GM12875 (cell line): Measurements from ENCODE around the gene S1PR3.

ENCODE experiments used
- H3K4me3 ChIP-seq: one replicate; pipeline ENCODE4 v1.5.1; 2011; ENCODE audit warnings: low read depth, low read length, control low read depth
- TF ChIP-seq, protein P1 (sequence below): IDR thresholded peaks from 2 replicates; pipeline ENCODE4 v1.5.1; 2011; ENCODE audit warnings: low read depth, mild to moderate bottlenecking, control low read depth, inconsistent platforms, low read length, moderate library complexity, borderline replicate concordance; ENCODE audit not compliant: insufficient read depth

Gene S1PR3

GRCh38 chr9:88957526-88957925 lies 33.7 kb upstream of the S1PR3 start:
- TF ChIP-seq, protein P1, sequence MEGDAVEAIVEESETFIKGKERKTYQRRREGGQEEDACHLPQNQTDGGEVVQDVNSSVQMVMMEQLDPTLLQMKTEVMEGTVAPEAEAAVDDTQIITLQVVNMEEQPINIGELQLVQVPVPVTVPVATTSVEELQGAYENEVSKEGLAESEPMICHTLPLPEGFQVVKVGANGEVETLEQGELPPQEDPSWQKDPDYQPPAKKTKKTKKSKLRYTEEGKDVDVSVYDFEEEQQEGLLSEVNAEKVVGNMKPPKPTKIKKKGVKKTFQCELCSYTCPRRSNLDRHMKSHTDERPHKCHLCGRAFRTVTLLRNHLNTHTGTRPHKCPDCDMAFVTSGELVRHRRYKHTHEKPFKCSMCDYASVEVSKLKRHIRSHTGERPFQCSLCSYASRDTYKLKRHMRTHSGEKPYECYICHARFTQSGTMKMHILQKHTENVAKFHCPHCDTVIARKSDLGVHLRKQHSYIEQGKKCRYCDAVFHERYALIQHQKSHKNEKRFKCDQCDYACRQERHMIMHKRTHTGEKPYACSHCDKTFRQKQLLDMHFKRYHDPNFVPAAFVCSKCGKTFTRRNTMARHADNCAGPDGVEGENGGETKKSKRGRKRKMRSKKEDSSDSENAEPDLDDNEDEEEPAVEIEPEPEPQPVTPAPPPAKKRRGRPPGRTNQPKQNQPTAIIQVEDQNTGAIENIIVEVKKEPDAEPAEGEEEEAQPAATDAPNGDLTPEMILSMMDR: no peak
- no peak overlapping the region for H3K4me3 ChIP-seq

DNA sequence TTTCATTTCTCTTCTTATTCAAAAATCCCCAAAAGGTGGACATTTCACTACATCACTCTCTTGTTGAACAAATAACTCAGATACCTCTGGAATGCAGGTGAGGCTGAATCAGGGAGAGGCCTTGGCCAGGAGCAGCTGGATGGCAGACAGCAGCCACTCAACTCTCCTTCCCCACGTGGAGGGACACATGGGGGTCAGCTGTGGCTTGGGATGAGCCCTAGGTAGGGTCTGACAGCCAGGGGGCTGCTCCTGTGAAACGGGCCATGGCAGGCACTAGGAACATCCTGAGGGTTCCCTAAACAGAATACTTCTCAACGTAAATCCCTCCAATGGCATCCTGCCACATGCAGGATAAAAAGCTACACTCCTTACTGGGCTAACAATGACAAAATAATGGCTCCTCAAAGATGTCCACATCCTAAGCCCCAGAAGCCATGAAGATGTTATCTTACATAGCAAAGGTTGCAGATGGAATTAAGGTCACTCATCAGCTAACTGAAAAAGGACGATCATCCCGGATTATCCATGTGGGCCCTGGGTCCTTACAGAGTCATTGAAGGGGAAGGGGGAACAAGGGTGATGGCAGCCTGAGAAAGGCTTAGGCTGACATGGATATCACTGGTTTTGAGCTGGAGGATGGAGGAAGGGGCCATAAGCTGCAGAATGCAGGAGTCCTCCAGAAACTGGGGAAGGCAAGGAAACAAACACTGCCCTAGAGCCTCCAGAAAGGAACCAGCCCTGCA lies 31.4 kb upstream of the S1PR3 start:
- TF ChIP-seq, protein P1: no peak

DNA sequence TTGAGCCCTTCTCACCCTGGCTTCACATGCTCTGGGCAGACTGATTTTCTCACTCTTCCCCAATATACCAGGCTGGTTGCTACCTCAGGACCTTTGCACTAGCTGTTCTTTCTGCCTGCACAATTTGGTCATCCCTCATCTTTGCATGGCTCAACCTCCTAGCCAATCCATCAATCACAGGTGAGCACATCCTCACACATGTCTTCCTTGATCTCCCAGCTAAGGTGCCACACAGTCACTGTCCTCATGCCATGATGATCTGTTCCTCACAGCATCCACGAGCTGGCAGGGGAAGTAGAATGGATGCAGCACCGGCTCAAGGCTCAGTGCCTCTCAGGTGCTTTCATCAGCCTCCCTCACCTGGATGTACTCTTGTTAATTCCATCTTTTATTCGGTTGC lies 30.6 kb upstream of the S1PR3 start:
- TF ChIP-seq, protein P1: no peak
- no peak overlapping the region for H3K4me3 ChIP-seq

More for the DNA sequence above, 31.4 kb upstream of the S1PR3 start:
- no peak overlapping the region for H3K4me3 ChIP-seq

GRCh38 chr9:88965473-88965872 lies 25.8 kb upstream of the S1PR3 start:
- TF ChIP-seq, protein P1: no peak
- no peak overlapping the region for H3K4me3 ChIP-seq

DNA sequence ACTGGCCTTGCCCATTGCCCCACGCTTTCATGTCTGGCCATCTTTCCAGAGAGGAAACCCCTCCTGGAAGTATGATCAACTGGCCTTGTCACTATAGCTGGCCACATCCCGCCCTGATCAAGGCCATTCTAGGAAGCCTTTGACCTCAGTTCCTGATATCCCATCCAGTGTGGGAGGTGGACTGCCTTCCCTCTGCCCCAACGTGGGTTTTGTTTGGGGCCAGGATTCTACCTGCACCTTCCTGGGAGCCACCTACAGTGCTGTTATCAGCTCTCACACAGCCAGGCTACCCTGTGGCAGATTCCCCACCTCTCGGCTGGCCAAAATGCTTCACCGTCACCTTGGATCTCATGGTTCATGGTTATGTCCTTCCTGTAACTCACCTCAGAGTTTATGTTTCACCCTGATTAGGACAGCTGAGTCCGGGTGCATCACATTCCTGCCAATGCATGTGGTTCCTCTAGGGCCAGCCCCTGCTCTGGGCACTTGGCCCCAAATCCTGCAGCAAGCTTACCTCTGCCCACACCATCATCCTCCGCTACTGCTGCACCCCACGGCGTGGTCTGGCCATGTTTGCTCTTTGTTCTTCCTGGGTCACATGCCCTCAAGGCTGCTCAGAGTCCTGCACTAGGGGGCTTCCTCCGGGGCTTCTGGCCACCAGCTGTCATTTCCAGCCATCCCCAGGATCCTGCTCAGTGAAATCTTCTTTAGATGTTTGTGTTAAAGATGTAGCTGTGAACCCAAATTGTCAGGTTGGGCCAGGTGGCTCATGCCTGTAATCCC lies 24.2 kb upstream of the S1PR3 start:
- TF ChIP-seq, protein P1: no peak

DNA sequence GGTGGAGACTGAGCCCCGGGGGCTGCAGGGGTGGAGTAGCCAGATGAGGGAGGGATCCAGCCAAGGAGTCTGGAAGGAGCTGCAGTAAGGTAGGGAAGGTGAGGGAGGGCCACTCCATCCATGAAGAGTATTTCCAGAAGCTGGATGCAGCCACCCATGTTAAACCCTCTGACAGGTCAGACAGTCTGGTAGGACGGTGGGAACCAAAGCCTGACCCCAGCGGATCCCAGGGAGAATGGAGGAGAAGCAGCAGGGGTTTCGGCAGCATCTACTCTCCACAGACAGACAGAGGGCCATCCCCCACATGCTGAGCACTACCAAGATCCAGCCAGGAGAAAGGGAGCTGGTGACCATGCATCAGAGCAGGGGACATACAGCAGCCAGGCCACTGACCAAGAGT lies 22.5 kb upstream of the S1PR3 start:
- H3K4me3 ChIP-seq: no peak overlapping the region
- TF ChIP-seq, protein P1: no peak

More for the DNA sequence above, 24.2 kb upstream of the S1PR3 start:
- no peak overlapping the region for H3K4me3 ChIP-seq
